Body of pancreas (tissue), 4 donors: ENCODE results near the gene KRTAP10-11. TPM values are rescaled to one million over a fixed set of nuclear protein-coding genes. Genes with fewer than 3 reads are reported as not detected.

Experiments used
- ATAC-seq: fragments of 150-250 bp; one replicate; pipeline ENCODE4 v1.9.1; 2016
- DNase-seq, 4 donors: peaks; one replicate each; pipeline ENCODE4 v3.0.0-alpha.2; 2019
- H3K27ac ChIP-seq, 4 donors: fragments of 200-600 bp; sonication (generic); 1 replicate in 3 of 4; 2 replicates in 1 of 4; pipeline versions ENCODE4 v1.5.1 to v1.6.1; 2016 to 2019; ENCODE audit warnings: mild to moderate bottlenecking in 1 of 4, mixed read lengths in 1 of 4, moderate library complexity in 1 of 4
- H3K27me3 ChIP-seq, 2 donors: fragments of 200-600 bp; sonication (generic); one replicate each; pipeline ENCODE4 v1.6.0; 2016; ENCODE audit warnings: mild to moderate bottlenecking in 1 of 2
- H3K36me3 ChIP-seq, 2 donors: fragments of 200-600 bp; sonication (generic); replicated peaks in 1 of 2; 2 replicates each; pipeline ENCODE4 v1.5.1; 2016; ENCODE audit warnings: low read depth in 2 of 2; ENCODE audit not compliant: insufficient read depth in 1 of 2
- H3K4me1 ChIP-seq: fragments of 200-600 bp; sonication (generic); one replicate; pipeline ENCODE4 v1.6.0; 2016
- H3K4me3 ChIP-seq, 2 donors: fragments of 200-600 bp; sonication (generic); 1 replicate in 1 of 2; 2 replicates in 1 of 2; pipeline ENCODE4 v1.5.1; 2016 to 2019
- H3K9me3 ChIP-seq, 3 donors: fragments of 200-600 bp; sonication (generic); 1 replicate in 2 of 3; 2 replicates in 1 of 3; pipeline ENCODE4 v1.5.1; 2016
- POLR2A ChIP-seq, 3 donors: fragments of 450-650 bp; IDR thresholded peaks; one replicate each; pipeline ENCODE4 v1.6.1; 2016; ENCODE audit warnings: antibody characterized with exemption in 3 of 3, mild to moderate bottlenecking in 2 of 3
- WGBS, 2 donors: methylation state at CpG; one replicate each; pipeline ENCODE4 v1.1.5; 2017; 5-methylcytosine and 5-hydroxymethylcytosine counted together
- intact Hi-C: fragments of 100-400 bp; cut with DNase I; formaldehyde crosslinking; loops from one replicate; pipeline ENCODE4 v1.15.1; 2023
- total RNA-seq, 2 donors: library from RNA; depleted of rRNA; stranded (reverse); fragments of >200 nt; gene quantifications; one replicate each; pipeline ENCODE4 v1.1.0, GENCODE V29; 2016
- TF ChIP-seq, protein P1 (sequence below), 7 experiments: fragments of 450-650 bp in 4 of 7; fragments of 200-600 bp in 3 of 7; sonication (generic) in 3 of 7; IDR thresholded peaks; one replicate each; pipeline ENCODE4 v1.5.1; 2016 to 2019; ENCODE audit warnings: antibody characterized with exemption in 7 of 7

KRTAP10-11 gene
- total RNA-seq, 2 donors from 2014 or later: not detected

DNA sequence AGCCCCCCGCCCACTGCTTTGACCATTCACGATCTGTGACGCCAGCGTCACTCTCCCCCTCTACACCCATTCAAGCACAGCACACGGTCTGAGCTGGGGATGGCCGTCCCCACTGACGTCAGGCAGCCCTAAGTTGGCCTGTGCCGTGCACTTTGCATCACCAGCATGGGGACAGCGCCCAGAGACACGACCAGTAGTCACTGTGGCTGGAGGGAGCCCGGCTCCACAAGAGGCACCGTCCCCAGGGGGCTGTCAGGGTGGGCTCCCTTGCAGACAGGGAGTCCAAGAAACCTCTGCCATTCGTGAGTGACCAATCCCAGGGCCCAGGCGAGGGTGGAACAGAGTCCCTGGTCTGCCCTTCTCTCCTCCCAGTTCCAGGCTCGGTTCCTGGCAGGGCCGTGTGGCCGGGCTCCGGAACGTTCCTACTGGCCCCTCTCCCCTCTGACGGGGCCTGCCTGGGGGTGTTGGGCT lies 32.0 kb upstream of the KRTAP10-11 start:
- Histone ChIP-seq H3K27ac (no peak overlapping the region), H3K4me1 (no peaks in the 10 kb centered on the region), H3K4me3 (no peak overlapping the region), H3K36me3 (no peaks in the 10 kb centered on the region), H3K27me3 (no peaks in the 10 kb centered on the region), H3K9me3 (peaks cover 0 to 21% (median 0%) of the 10 kb centered on the region in 3 donors)
- DNase-seq (no peak), ATAC-seq (no peak)
- TF ChIP-seq, protein P1, sequence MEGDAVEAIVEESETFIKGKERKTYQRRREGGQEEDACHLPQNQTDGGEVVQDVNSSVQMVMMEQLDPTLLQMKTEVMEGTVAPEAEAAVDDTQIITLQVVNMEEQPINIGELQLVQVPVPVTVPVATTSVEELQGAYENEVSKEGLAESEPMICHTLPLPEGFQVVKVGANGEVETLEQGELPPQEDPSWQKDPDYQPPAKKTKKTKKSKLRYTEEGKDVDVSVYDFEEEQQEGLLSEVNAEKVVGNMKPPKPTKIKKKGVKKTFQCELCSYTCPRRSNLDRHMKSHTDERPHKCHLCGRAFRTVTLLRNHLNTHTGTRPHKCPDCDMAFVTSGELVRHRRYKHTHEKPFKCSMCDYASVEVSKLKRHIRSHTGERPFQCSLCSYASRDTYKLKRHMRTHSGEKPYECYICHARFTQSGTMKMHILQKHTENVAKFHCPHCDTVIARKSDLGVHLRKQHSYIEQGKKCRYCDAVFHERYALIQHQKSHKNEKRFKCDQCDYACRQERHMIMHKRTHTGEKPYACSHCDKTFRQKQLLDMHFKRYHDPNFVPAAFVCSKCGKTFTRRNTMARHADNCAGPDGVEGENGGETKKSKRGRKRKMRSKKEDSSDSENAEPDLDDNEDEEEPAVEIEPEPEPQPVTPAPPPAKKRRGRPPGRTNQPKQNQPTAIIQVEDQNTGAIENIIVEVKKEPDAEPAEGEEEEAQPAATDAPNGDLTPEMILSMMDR (IDR thresholded peaks at IDR 0.05): no peak
- no peak for TF ChIP-seq POLR2A (IDR thresholded peaks at IDR 0.05)
- intact Hi-C loops: no loop called here
- WGBS, 2 donors: 70 to 78% methylated on average over 13 to 19 of the region's 20 CpGs

DNA sequence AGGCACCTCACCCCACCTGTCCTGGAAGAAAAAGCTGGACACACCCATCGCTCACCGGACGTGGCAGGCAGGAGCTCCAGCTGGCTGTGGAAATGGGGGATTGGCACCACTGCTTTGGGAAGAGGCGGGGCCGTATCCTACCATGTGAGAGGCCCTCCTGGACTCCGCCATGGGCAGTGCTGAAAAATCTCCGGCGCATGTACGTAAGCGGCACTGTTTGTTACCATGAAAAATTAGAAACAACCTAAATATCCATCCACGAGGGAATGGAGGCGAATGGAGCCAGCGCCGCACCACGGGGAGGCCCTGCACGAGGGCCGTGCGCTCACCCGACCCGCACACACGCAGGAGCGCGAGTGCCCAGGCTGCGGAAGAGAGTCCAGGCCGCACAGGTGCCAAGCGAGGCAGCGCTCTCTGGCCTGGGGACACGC lies 31.2 kb upstream of the KRTAP10-11 start:
- no peaks in the 10 kb centered on the region for H3K27me3 ChIP-seq
- H3K27ac ChIP-seq: no peak overlapping the region
- H3K36me3 ChIP-seq: no peaks in the 10 kb centered on the region
- no peak overlapping the region for H3K4me3 ChIP-seq
- H3K9me3 ChIP-seq: peaks cover 0 to 19% (median 0%) of the 10 kb centered on the region in 3 donors
- ATAC-seq: no peak
- TF ChIP-seq POLR2A (IDR thresholded peaks at IDR 0.05): no peak
- TF ChIP-seq, protein P1 (IDR thresholded peaks at IDR 0.05): no peak
- WGBS, 2 donors: 71 to 75% methylated on average over 28 of the region's 28 CpGs
- H3K4me1 ChIP-seq: no peaks in the 10 kb centered on the region
- intact Hi-C loops: no loop called here
- DNase-seq: no peak

DNA sequence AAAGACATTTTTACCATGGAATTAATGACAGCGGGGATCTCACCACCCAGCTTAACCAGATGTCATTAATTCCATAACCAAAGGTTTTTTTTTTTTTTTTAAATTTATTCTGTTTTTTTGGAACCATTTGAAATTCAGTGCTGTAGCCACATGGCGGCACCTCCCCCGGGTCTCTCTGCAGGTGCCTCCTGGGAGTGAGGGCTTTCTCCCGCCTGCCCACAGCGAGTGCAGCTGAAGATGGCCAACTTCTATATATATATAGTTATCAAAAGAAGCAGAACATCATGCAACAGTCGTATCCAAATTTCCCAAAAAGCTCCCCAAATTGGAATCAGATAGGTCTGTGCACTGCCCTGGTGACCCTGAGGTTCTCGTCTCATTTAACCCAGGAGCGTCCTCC lies 30.7 kb upstream of the KRTAP10-11 start:
- DNase-seq: no peak
- ATAC-seq: no peak
- WGBS, 2 donors: 53 to 63% methylated on average over 8 of the region's 8 CpGs
- no peaks in the 10 kb centered on the region for H3K4me1 ChIP-seq
- no peak for TF ChIP-seq POLR2A (IDR thresholded peaks at IDR 0.05)
- peaks cover 0 to 14% (median 0%) of the 10 kb centered on the region in 3 donors for H3K9me3 ChIP-seq
- no peak overlapping the region for H3K4me3 ChIP-seq
- H3K27me3 ChIP-seq: no peaks in the 10 kb centered on the region
- H3K27ac ChIP-seq: no peak overlapping the region
- intact Hi-C loops: no loop called here
- no peaks in the 10 kb centered on the region for H3K36me3 ChIP-seq

DNA sequence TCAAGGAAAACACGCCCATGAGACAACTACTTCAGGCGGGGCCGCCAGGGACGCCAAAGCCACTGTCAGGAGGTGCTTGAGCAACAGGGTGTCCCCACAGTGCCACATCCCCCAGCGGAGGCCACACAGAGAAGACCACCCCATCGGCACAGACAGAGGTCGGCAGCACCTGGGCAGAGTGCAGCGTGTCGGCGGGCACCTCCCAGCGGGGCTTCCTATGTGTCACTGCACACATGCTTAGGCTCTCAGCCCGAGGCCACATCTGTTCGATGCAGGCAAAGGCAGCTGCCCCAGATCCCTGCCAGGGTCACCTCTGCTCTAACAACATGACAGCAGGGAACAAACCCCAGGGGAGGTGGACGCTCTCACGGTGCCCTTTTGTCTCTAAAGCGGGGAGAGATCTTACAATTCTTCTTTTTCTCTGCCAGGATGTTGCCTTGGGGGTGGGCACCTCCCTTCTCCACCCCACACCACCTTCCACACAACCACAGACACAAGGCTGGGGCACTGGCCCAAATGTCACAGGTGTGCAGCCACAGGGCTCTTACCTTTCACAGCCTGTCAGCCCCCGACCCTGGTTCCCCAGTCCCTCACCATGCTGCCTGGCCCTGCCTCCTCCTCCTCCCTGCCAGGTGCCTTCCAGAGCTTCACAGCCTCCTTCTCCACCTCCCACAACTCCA lies 30.2 kb upstream of the KRTAP10-11 start:
- WGBS, 2 donors: 51 to 56% methylated on average over 4 to 17 of the region's 17 CpGs
- Histone ChIP-seq H3K36me3 (no peaks in the 10 kb centered on the region), H3K27ac (no peak overlapping the region), H3K4me3 (no peak overlapping the region), H3K4me1 (no peaks in the 10 kb centered on the region), H3K27me3 (no peaks in the 10 kb centered on the region), H3K9me3 (peaks cover 0 to 8% (median 0%) of the 10 kb centered on the region in 3 donors)
- no peak for DNase-seq
- ATAC-seq: no peak
- intact Hi-C loops: no loop called here
- TF ChIP-seq, protein P1 (IDR thresholded peaks at IDR 0.05): no peak
- TF ChIP-seq POLR2A (IDR thresholded peaks at IDR 0.05): no peak

DNA sequence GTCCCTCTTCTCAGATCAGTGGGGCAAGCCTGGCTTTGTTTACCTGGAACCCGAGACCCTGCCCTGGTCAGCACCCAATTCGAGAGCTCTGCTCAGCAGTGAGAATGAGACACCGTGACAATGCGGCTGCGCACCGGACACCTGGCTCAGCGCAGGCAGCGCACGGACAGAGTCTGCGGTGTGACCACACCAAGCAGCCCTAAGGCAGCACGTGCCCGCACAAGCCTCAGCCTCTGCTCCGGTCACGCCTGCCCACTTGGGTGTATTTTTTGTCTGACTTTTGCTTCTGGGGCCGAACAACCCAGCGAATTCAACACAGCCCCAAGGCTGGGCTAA lies 29.7 kb upstream of the KRTAP10-11 start:
- Histone ChIP-seq H3K4me3 (no peak overlapping the region), H3K4me1 (no peaks in the 10 kb centered on the region), H3K36me3 (no peaks in the 10 kb centered on the region), H3K27ac (no peak overlapping the region), H3K27me3 (no peaks in the 10 kb centered on the region), H3K9me3 (peaks cover 0 to 4% (median 0%) of the 10 kb centered on the region in 3 donors)
- ATAC-seq (no peak), DNase-seq (no peak)
- intact Hi-C loops: no loop called here
- WGBS, 2 donors: 46 to 69% methylated on average over 2 to 16 of the region's 16 CpGs
- TF ChIP-seq, protein P1 (IDR thresholded peaks at IDR 0.05): no peak
- no peak for TF ChIP-seq POLR2A (IDR thresholded peaks at IDR 0.05)
